Kidney (tissue), 14 donors: ENCODE data around the gene PSMD1. TPM values are rescaled to one million over a fixed set of nuclear protein-coding genes. Genes with fewer than 3 reads are reported as not detected.

Experiments used
- DNase-seq, 5 donors: peaks; one replicate each; pipeline ENCODE4 v3.0.0-alpha.2; 2013 to 2020
- FAIRE-seq: peaks from 2 replicates; lab custom pipeline; 2012; peaks lifted over from hg19 to GRCh38; lab: Jason Lieb, UNC
- H3K27ac ChIP-seq, 2 donors: one replicate each; pipeline ENCODE4 v1.7.0; 2013; ENCODE audit warnings: low read depth in 2 of 2, low read length in 2 of 2, inconsistent platforms in 1 of 2
- H3K27me3 ChIP-seq: one replicate; pipeline ENCODE4 v1.7.1; 2013; ENCODE audit warnings: low read length, inconsistent platforms; ENCODE audit not compliant: control insufficient read depth, insufficient read depth
- H3K36me3 ChIP-seq, 3 donors: one replicate each; pipeline versions ENCODE4 v1.7.0 to v1.7.1; 2013; ENCODE audit warnings: low read length in 3 of 3, control low read depth in 1 of 3, inconsistent platforms in 1 of 3; ENCODE audit not compliant: insufficient read depth in 3 of 3, control insufficient read depth in 2 of 3
- H3K4me1 ChIP-seq, 3 donors: one replicate each; pipeline versions ENCODE4 v1.7.0 to v1.7.1; 2013; ENCODE audit warnings: low read length in 3 of 3, inconsistent platforms in 1 of 3, low read depth in 1 of 3; ENCODE audit not compliant: control insufficient read depth in 2 of 3, insufficient read depth in 2 of 3
- H3K4me3 ChIP-seq, 3 donors: one replicate each; pipeline versions ENCODE4 v1.7.0 to v1.8.1; 2013; ENCODE audit warnings: low read length in 3 of 3, control low read depth in 1 of 3, inconsistent platforms in 1 of 3
- H3K9ac ChIP-seq, 3 donors: one replicate each; pipeline versions ENCODE4 v1.7.0 to v1.7.1; 2013; ENCODE audit warnings: low read length in 3 of 3, control low read depth in 1 of 3, inconsistent platforms in 1 of 3
- H3K9me3 ChIP-seq, 3 donors: one replicate each; pipeline versions ENCODE4 v1.7.0 to v1.7.1; 2013; ENCODE audit warnings: low read length in 3 of 3, control low read depth in 1 of 3, inconsistent platforms in 1 of 3; ENCODE audit not compliant: control insufficient read depth in 2 of 3, insufficient read depth in 1 of 3
- intact Hi-C: fragments of 100-400 bp; cut with DNase I; formaldehyde crosslinking; loops from one replicate; pipeline ENCODE4 v1.11.1; 2022
- polyA plus RNA-seq: library from polyadenylated mRNA; stranded (reverse); fragments of 350-450 nt; fragmentation: Illumina TruSeq; extraction: RNeasy Lipid Tissue Mini Kit (QIAGEN cat#74804); gene quantifications from one replicate; pipeline ENCODE4 v1.2.3, GENCODE V29; 2014; ENCODE audit warnings: low read depth, low replicate concordance; ENCODE audit not compliant: insufficient read depth
- total RNA-seq: library from RNA; stranded (reverse); fragmentation: NEBNext Ultra II Directional; extraction: Animal tissue kit (Norgen Biotek cat#: 25700); gene quantifications from one replicate; pipeline ENCODE4 v1.2.1, GENCODE V29; 2021
- TF ChIP-seq, protein P1 (sequence below): IDR thresholded peaks from 3 replicates; pipeline ENCODE4 v1.5.1; 2012; ENCODE audit warnings: mild to moderate bottlenecking, moderate library complexity, borderline replicate concordance; ENCODE audit not compliant: insufficient read depth; ENCODE audit errors: extremely low read depth
- donor health status: control.
- donor health status: control.
- donor health status: control.
- donor health status: control.
- donor health status: control.
- donor health status: DM: yes; HTN: yes; CAD: no.
- donor health status: Normal renal cell carcinoma (clear cell type).

Gene PSMD1
- total and polyA plus RNA-seq, 2 donors from 2014 or later, result 75.6 to 95.4 TPM

- Histone ChIP-seq H3K36me3 (peaks cover 0 to 9% (median 8%) of the 10 kb centered on the region in 3 donors), H3K27ac (no peak overlapping the region), H3K4me3 (no peak overlapping the region), H3K27me3 (no peaks in the 10 kb centered on the region), H3K9me3 (no peaks in the 10 kb centered on the region), H3K9ac (no peak overlapping the region), H3K4me1 (no peaks in the 10 kb centered on the region)
- FAIRE-seq, result no peak
- intact Hi-C loops, result no loop called here
- TF ChIP-seq, protein P1, sequence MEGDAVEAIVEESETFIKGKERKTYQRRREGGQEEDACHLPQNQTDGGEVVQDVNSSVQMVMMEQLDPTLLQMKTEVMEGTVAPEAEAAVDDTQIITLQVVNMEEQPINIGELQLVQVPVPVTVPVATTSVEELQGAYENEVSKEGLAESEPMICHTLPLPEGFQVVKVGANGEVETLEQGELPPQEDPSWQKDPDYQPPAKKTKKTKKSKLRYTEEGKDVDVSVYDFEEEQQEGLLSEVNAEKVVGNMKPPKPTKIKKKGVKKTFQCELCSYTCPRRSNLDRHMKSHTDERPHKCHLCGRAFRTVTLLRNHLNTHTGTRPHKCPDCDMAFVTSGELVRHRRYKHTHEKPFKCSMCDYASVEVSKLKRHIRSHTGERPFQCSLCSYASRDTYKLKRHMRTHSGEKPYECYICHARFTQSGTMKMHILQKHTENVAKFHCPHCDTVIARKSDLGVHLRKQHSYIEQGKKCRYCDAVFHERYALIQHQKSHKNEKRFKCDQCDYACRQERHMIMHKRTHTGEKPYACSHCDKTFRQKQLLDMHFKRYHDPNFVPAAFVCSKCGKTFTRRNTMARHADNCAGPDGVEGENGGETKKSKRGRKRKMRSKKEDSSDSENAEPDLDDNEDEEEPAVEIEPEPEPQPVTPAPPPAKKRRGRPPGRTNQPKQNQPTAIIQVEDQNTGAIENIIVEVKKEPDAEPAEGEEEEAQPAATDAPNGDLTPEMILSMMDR, result no peak
- no peak for DNase-seq
Measured at GRCh38 chr2:231146665-231147064, 90.0 kb downstream of the PSMD1 start.

GRCh38 chr2:231152800-231153557 lies 96.3 kb downstream of the PSMD1 start:
- no peak overlapping the region for H3K4me3 ChIP-seq
- TF ChIP-seq, protein P1, result no peak
- H3K9ac ChIP-seq, result no peak overlapping the region
- intact Hi-C loops, result no loop called here
- H3K27ac ChIP-seq, result no peak overlapping the region
- DNase-seq (no peak), FAIRE-seq (no peak)
- peaks cover 2 to 10% (median 10%) of the 10 kb centered on the region in 3 donors for H3K36me3 ChIP-seq
- no peaks in the 10 kb centered on the region for H3K27me3 ChIP-seq
- H3K9me3 ChIP-seq, result no peaks in the 10 kb centered on the region
- no peaks in the 10 kb centered on the region for H3K4me1 ChIP-seq

DNA sequence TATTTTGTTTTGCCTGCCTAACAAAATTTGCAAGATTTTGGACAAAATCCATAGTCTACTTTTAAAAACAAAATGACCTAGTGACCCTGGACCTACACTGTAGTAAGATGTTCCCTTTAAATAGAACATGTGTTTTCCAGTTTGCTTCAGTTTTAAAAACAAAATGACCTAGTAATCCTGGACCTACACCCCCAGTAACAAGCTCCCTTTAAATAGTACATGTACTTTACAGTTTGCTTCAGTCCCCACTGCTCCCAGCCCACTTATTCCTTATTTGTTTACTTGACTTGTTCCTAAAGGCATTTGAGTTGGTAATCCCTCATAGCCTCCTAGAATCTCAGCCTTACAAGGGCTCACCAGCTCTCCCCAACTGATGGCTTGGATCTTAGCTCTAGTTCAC lies 102.6 kb downstream of the PSMD1 start:
- no peak for DNase-seq
- TF ChIP-seq, protein P1, result no peak
- peak overlapping the region in 1 of 2 donors; percentile 23 for H3K27ac ChIP-seq

More for the DNA sequence above, 102.6 kb downstream of the PSMD1 start:
- Histone ChIP-seq H3K36me3 (peaks cover 0 to 4% (median 0%) of the 10 kb centered on the region in 3 donors), H3K4me1 (peaks cover 0 to 2% (median 0%) of the 10 kb centered on the region in 3 donors), H3K9ac (no peak overlapping the region), H3K4me3 (no peak overlapping the region), H3K27me3 (no peaks in the 10 kb centered on the region), H3K9me3 (no peaks in the 10 kb centered on the region)
- intact Hi-C loops, result no loop called here
- FAIRE-seq, result no peak
